PC-9 (cell line): Measurements from ENCODE around the gene SH3PXD2A.

Experiments used
- EZH2 ChIP-seq: fragments of 200-600 bp; sonication (generic); IDR thresholded peaks from 2 replicates; pipeline ENCODE4 v1.8.0; 2017; ENCODE audit warnings: antibody characterized with exemption, low read depth
- TF ChIP-seq, protein P1 (sequence below): fragments of 200-600 bp; sonication (generic); conservative IDR thresholded peaks from 2 replicates; pipeline ENCODE4 v1.6.1; 2017; ENCODE audit warnings: mixed run types, antibody characterized with exemption, mild to moderate bottlenecking, moderate library complexity

DNA sequence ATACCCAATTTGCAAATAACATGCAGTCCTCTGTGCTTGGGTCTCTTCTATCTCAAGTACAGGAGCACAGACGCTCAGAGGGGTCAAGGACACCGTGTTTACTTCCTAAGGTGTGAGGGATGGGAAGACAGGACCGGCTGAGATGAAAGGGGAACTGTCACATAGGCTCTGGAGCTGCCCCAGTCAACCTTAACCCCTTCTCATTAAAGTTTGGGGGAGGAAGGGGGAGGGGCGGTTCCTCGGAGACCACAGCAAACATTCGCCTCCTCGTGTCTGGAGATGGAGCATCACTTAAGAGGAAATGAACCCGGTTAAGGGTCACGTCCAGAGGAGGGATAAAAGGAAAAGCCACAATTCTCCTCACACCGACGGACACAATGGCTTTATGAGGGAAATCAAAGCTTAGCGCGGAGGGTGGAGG, 1.1 kb downstream of the SH3PXD2A start:
- TF ChIP-seq, protein P1, sequence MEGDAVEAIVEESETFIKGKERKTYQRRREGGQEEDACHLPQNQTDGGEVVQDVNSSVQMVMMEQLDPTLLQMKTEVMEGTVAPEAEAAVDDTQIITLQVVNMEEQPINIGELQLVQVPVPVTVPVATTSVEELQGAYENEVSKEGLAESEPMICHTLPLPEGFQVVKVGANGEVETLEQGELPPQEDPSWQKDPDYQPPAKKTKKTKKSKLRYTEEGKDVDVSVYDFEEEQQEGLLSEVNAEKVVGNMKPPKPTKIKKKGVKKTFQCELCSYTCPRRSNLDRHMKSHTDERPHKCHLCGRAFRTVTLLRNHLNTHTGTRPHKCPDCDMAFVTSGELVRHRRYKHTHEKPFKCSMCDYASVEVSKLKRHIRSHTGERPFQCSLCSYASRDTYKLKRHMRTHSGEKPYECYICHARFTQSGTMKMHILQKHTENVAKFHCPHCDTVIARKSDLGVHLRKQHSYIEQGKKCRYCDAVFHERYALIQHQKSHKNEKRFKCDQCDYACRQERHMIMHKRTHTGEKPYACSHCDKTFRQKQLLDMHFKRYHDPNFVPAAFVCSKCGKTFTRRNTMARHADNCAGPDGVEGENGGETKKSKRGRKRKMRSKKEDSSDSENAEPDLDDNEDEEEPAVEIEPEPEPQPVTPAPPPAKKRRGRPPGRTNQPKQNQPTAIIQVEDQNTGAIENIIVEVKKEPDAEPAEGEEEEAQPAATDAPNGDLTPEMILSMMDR, result no peak
- TF ChIP-seq EZH2, result no peak
